SK-N-SH treated with all-trans-retinoic acid at 6 μM for 48 hours (cell line): ENCODE measurements around the gene LRP8.

Source experiments
- ESRRG ChIP-seq: fragments of 250-450 bp; sonication (Bioruptor Pico); IDR thresholded peaks from 2 replicates; pipeline ENCODE4 v1.6.1; 2021; ENCODE audit warnings: mild to moderate bottlenecking
- TF ChIP-seq, protein P1 (sequence below): fragments of 250-450 bp; sonication (Bioruptor Pico); IDR thresholded peaks from 2 replicates; pipeline ENCODE4 v1.8.0; 2021; ENCODE audit warnings: low read depth, mild to moderate bottlenecking, moderate library complexity, borderline replicate concordance
- TF ChIP-seq, protein P2 (sequence below): fragments of 250-450 bp; sonication (Bioruptor Pico); IDR thresholded peaks from 2 replicates; pipeline ENCODE4 v1.5.1; 2020; ENCODE audit warnings: low read depth, mild to moderate bottlenecking, moderate library complexity

DNA sequence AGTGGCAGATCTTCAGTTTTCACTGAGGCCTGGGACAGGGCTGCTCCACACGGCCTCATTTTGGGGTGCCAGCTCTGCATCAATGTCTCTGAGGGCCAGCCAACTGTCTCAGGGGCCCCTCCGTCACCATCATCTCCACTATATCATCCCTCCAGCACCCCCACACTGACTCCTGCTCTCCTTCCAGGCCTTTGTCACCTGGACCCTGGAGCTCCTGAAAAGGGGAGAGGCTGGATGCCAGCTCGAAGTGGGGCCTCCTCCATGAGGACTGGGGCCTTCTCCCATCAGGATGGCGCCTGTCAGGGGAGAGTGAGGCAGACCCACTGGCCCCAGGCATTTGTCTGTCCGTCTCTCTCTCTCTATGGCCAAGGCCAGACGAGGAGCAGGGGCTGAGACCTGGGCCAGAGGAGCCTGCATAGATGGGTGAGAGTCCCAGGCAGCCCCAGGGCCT, 44.7 kb upstream of the LRP8 start:
- TF ChIP-seq, protein P1, sequence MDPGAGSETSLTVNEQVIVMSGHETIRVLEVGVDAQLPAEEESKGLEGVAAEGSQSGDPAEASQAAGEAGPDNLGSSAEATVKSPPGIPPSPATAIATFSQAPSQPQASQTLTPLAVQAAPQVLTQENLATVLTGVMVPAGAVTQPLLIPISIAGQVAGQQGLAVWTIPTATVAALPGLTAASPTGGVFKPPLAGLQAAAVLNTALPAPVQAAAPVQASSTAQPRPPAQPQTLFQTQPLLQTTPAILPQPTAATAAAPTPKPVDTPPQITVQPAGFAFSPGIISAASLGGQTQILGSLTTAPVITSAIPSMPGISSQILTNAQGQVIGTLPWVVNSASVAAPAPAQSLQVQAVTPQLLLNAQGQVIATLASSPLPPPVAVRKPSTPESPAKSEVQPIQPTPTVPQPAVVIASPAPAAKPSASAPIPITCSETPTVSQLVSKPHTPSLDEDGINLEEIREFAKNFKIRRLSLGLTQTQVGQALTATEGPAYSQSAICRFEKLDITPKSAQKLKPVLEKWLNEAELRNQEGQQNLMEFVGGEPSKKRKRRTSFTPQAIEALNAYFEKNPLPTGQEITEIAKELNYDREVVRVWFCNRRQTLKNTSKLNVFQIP (CRISPR knock-in tag): no peak
- no peak for TF ChIP-seq ESRRG
- TF ChIP-seq, protein P2, sequence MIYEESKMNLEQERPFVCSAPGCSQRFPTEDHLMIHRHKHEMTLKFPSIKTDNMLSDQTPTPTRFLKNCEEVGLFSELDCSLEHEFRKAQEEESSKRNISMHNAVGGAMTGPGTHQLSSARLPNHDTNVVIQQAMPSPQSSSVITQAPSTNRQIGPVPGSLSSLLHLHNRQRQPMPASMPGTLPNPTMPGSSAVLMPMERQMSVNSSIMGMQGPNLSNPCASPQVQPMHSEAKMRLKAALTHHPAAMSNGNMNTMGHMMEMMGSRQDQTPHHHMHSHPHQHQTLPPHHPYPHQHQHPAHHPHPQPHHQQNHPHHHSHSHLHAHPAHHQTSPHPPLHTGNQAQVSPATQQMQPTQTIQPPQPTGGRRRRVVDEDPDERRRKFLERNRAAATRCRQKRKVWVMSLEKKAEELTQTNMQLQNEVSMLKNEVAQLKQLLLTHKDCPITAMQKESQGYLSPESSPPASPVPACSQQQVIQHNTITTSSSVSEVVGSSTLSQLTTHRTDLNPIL (CRISPR knock-in tag): no peak
